ENCODE results near the gene GYG1.

GYG1 gene

DNA sequence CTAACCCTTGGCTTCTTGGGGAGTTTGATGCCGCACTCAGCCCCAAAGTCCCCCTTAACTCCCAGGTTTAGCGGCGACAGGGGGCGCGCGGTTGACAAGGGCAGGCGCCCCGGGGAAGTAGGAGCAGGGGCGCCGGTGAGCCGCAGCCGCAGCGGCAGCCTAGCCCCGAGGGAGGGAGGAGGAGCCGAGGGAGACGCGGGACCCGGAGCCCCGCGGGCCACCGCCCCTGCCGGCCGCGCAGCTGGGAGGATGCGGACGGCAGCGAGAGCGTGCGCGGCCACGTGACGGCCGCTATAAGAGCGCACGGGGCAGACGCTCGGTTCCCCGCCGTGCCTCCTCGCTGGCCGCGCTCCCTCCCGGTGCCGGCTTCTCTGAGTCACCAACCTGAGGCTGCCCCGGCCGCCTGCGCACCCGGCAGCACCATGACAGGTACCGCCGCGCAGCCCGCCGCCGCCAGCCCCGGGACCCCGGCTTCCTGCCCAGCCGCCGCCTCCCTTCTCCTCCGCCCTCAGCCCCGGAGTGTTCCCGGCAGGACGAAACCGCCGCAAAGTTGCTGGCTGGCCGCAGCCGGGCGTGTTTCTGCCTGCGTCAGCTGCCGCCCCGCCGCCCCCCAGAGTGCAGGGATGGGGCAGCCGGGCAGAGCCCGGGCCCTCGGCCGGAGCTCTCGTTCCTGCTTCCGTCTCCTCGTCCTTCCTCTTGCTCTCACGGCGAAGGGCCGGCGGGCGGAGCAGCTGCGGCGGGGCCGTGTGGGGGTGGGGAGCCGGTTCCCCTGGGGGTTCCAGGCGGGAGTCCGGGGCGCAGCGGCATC is at the start of gene GYG1:
Gene GYG1, plus strand, starts transcription at position 322 of the 808 bp plus-strand sequence. Its CDS starts 101 bp downstream, at position 423.
- peak; percentile 87 for ATAC-seq (replicated peaks; ENCODE audit: extremely low read depth, poor library complexity, severe bottlenecking)
- DNase-seq (ENCODE audit: low spot score in 2 of 2): peak; percentile 69 to 71
- Mint-ChIP-seq H3K4me1 (peaks cover 29% of the 10 kb centered on the region), H3K27me3 (no peaks in the 10 kb centered on the region), H3K36me3 (ENCODE audit: insufficient read depth) (peaks cover 21% of the 10 kb centered on the region), H3K4me3 (peak within 1 kb of the TSS; percentile 91), H3K27ac (ENCODE audit: low read depth) (peak within 1 kb of the TSS; percentile 93), H3K9me3 (no peaks in the 10 kb centered on the region)

DNA sequence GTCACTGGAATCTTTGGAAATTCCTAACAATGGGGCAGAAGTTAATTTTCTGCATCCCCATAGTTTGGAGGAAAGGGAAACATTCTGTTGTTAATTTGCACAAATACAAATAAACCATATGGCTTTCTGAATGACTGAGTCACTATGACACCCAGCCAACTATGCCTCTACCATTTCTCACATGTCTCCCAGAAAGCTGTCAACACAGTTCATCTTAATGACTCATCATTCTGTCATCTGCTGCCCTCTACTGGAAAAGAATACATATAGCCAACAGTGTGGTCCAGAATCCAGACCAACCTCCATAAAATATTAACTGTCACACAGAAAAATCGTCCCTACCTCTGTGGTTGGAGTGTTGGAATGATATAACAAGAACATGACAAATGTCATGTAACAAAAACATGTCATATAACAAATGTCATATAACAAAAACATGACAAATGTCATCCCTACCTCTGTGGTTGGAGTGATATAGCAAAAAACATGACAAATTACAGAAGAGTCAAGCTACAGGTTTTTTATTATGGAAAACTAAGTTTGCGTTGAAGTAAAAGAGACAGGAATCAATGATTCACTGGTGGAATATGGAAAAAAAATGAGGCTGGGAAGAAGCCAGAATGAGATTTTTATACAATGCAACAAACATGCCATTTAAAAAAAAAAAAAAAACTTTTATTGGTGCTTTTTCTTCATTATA is 47.7 kb upstream of the GYG1 start:
- ATAC-seq (replicated peaks; ENCODE audit: extremely low read depth, poor library complexity, severe bottlenecking) (peak; percentile 86), DNase-seq (ENCODE audit: low spot score in 2 of 2) (no peak)
- Mint-ChIP-seq H3K9me3 (no peaks in the 10 kb centered on the region), H3K27ac (ENCODE audit: low read depth) (no peak overlapping the region), H3K27me3 (peaks cover 10% of the 10 kb centered on the region), H3K4me1 (no peaks in the 10 kb centered on the region), H3K4me3 (no peak overlapping the region), H3K36me3 (ENCODE audit: insufficient read depth) (no peaks in the 10 kb centered on the region)

DNA sequence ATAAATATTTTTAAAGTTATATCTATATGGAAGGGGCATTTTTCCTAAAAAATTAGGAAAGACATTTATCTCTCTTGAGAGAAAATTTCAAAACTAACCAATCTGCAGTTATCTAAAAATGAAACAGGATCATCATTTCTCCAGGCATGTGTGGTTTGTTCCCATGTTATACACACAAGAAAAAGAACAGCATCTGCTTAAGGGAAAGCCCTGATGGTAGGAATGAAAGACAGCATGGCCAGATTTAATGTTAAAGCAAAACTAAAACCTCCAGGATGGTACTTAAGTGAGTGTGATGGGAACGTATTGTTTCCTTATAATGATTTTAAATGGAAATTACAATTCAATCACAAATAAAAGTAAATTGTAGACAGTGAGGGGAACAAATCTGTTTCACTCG is 46.2 kb upstream of the GYG1 start:
- H3K27ac Mint-ChIP-seq (ENCODE audit: low read depth): no peak overlapping the region
- H3K4me1 Mint-ChIP-seq: no peaks in the 10 kb centered on the region
- ATAC-seq (replicated peaks; ENCODE audit: extremely low read depth, poor library complexity, severe bottlenecking): no peak
- no peak overlapping the region for H3K4me3 Mint-ChIP-seq
- H3K36me3 Mint-ChIP-seq (ENCODE audit: insufficient read depth): no peaks in the 10 kb centered on the region
- no peaks in the 10 kb centered on the region for H3K9me3 Mint-ChIP-seq
- H3K27me3 Mint-ChIP-seq: peaks cover 2% of the 10 kb centered on the region
- DNase-seq (ENCODE audit: low spot score in 2 of 2): no peak

DNA sequence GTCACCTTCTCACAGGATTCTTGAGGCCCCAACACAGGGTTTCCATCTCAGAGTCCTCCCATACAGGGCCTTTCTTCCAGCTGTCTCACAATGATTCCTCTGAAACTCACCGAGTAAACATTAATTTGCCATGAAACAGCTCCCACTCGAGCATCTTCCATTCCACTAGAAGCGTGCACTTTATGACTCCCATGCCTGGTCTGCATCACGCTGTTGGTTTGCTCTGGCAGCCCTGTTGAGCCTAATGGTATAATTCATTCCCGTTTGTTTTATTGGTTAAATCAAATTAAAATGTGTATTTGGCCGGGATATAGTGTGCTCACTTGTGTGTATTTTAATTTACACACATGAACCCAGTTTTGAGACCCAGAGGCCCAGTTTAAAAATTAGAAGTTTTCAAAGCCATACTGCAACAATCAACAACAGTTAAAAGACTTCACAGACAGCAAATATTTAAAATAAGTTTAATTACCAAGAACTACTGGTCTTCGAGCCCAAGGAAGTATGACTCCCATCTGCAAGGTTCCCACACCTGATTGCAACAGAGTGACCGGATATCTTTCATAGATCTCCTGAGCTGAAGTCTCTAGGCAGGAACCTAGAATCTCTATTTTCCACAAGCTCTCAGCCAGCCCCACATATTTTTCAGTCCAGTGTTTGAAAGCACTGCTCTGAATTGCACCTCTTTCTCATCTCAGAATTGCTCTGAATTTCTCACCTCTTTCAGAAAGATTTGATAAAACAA is 42.3 kb upstream of the GYG1 start:
- DNase-seq (ENCODE audit: low spot score in 2 of 2): no peak
- no peaks in the 10 kb centered on the region for H3K27me3 Mint-ChIP-seq
- no peaks in the 10 kb centered on the region for H3K9me3 Mint-ChIP-seq
- H3K27ac Mint-ChIP-seq (ENCODE audit: low read depth): peak overlapping the region; percentile 16
- H3K36me3 Mint-ChIP-seq (ENCODE audit: insufficient read depth): no peaks in the 10 kb centered on the region
- no peak for ATAC-seq (replicated peaks; ENCODE audit: extremely low read depth, poor library complexity, severe bottlenecking)
- no peaks in the 10 kb centered on the region for H3K4me1 Mint-ChIP-seq
- H3K4me3 Mint-ChIP-seq: no peak overlapping the region

DNA sequence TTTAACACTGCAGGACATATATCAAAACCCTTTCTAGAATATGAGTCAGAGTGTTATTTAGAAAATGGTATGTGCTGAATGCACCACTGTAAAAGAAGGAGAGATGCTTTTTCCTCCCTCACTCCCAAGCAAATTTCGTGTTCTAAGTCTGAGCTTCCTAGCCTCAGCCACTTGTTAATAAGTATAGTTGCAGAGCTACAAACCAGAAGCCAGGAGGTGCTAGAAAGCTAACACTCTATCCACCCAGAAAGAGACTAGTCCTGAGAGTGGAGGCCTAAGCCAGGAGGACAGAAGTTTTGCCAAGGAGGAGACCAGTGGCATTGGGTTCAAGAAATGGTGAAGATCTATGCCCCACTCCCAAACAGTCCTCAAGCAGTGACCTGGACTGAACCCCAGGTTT is 40.5 kb upstream of the GYG1 start:
- no peaks in the 10 kb centered on the region for H3K36me3 Mint-ChIP-seq (ENCODE audit: insufficient read depth)
- no peak overlapping the region for H3K27ac Mint-ChIP-seq (ENCODE audit: low read depth)
- no peaks in the 10 kb centered on the region for H3K4me1 Mint-ChIP-seq
- no peak for DNase-seq (ENCODE audit: low spot score in 2 of 2)
- no peaks in the 10 kb centered on the region for H3K27me3 Mint-ChIP-seq
- ATAC-seq (replicated peaks; ENCODE audit: extremely low read depth, poor library complexity, severe bottlenecking): no peak
- no peak overlapping the region for H3K4me3 Mint-ChIP-seq
- no peaks in the 10 kb centered on the region for H3K9me3 Mint-ChIP-seq

DNA sequence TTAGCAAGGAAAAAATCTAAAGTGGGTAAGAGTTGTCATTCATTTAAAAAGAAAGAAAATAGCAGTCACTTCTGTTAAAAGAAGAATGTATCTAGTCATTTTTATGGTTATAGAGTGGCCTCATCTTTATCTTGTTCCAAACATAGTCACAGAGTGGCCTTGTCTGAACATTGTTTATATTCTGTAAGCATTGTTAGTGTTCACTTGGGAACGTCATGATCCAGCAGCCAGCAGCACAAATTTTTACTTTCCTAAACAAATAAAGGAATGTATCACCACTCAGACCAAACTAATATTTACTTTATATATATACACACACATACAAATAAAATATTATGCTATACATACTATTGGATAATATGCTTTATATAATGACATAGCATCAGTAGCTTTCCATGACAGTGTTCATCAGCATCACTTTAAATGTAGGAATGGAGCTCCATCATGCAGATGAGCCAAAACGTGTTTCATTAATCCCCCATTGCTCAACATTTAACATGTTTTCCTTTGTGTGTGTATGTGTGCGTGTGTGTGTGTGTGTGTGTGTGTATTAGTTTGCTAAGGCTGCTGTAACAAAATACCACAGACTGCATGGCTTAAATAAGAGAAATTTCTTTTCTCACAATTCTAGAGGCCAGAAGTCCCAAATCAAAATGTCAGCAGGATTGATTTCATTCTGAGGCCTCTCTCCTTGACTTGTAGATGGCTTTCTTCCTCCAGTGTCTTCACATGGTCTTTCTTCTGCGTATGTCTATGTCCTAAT is 39.6 kb upstream of the GYG1 start:
- Mint-ChIP-seq H3K4me1 (no peaks in the 10 kb centered on the region), H3K27ac (ENCODE audit: low read depth) (no peak overlapping the region), H3K27me3 (no peaks in the 10 kb centered on the region), H3K4me3 (no peak overlapping the region), H3K36me3 (ENCODE audit: insufficient read depth) (no peaks in the 10 kb centered on the region), H3K9me3 (no peaks in the 10 kb centered on the region)
- ATAC-seq (replicated peaks; ENCODE audit: extremely low read depth, poor library complexity, severe bottlenecking): no peak
- DNase-seq (ENCODE audit: low spot score in 2 of 2): no peak

DNA sequence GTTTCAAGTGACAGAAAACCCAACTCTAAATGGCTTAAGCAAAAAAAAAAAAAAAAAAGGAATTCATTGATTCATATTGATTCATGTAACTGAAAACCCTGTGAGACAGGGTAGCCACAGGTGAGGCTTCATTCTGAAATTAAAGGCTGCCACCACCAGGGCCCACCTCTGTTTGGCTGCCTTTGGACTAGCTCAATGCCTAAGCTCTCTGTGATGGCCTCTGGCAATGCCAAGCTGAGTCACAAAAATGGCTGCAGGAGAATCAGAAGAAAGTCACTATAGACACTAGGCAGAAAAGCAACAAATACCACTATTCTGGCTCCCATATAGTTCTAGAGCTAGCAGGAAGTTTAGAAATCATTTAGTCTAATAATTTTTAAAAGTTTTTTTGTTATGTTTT is 38.2 kb upstream of the GYG1 start:
- Mint-ChIP-seq H3K9me3 (no peaks in the 10 kb centered on the region), H3K4me3 (no peak overlapping the region), H3K36me3 (ENCODE audit: insufficient read depth) (no peaks in the 10 kb centered on the region), H3K27me3 (no peaks in the 10 kb centered on the region), H3K27ac (ENCODE audit: low read depth) (no peak overlapping the region), H3K4me1 (no peaks in the 10 kb centered on the region)
- ATAC-seq (replicated peaks; ENCODE audit: extremely low read depth, poor library complexity, severe bottlenecking) (no peak), DNase-seq (ENCODE audit: low spot score in 2 of 2) (no peak)

DNA sequence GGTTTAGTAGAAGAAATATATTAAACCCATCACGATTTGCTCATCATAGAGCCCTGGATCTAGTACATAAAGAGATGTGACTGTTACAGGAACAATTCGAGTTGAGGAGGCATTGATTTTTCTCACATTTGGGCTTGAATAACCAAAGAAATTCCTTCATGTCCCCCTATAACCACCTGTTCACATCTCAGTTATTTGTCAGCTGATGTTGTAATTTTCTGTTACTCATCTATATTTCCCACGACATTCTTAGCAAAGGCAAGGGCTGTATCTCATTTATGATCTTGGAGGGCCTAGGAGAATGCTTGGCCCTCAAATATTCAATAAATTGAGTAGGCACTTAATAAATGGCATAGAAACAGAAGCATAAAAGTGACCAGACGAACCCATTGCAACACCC is 36.4 kb upstream of the GYG1 start:
- no peaks in the 10 kb centered on the region for H3K36me3 Mint-ChIP-seq (ENCODE audit: insufficient read depth)
- ATAC-seq (replicated peaks; ENCODE audit: extremely low read depth, poor library complexity, severe bottlenecking) (no peak), DNase-seq (ENCODE audit: low spot score in 2 of 2) (no peak)
- H3K4me1 Mint-ChIP-seq: no peaks in the 10 kb centered on the region
- no peaks in the 10 kb centered on the region for H3K27me3 Mint-ChIP-seq
- H3K9me3 Mint-ChIP-seq: no peaks in the 10 kb centered on the region
- H3K27ac Mint-ChIP-seq (ENCODE audit: low read depth): no peak overlapping the region
- no peak overlapping the region for H3K4me3 Mint-ChIP-seq

DNA sequence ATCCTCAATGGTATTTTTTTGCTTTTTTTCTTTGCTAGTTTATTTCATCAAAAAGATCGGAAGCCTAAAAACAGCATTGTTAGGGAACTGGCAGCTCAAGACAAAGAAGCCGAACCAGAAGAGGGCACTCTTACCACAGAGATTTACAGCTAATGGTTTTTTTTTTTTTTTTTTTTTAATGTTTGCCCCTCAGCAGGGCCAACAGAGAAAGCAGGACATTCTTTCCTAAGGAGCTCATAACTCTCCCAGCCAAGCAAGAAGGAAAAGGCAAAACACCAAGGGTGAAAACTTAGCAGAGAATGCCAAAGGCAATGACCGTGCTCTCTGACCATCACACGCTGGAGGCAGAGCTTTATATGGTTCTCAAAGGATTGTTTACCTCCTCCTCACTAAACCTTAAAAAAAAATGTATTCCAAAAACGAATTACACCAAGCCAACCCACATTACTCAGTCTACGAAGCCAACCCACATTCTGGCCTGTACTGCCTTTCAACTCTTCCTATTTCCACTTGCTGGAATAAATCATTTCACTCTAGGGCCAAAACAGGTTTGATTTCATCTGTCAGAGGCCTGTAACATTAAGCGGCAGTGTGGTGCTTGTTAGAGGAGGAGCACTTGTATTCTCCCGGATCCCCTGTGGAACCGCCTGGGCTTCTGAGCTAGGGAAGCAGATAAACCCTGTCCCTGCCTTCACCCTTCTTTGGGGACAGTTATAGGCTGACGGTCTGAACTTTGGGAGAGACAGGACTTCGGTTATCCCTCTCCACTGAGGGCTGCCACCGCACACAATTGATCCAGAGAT is 35.6 kb upstream of the GYG1 start:
- no peak overlapping the region for H3K27ac Mint-ChIP-seq (ENCODE audit: low read depth)
- DNase-seq (ENCODE audit: low spot score in 2 of 2) (no peak), ATAC-seq (replicated peaks; ENCODE audit: extremely low read depth, poor library complexity, severe bottlenecking) (peak; percentile 60)
- no peaks in the 10 kb centered on the region for H3K36me3 Mint-ChIP-seq (ENCODE audit: insufficient read depth)
- H3K27me3 Mint-ChIP-seq: no peaks in the 10 kb centered on the region
- no peaks in the 10 kb centered on the region for H3K9me3 Mint-ChIP-seq
- H3K4me3 Mint-ChIP-seq: no peak overlapping the region
- H3K4me1 Mint-ChIP-seq: no peaks in the 10 kb centered on the region

DNA sequence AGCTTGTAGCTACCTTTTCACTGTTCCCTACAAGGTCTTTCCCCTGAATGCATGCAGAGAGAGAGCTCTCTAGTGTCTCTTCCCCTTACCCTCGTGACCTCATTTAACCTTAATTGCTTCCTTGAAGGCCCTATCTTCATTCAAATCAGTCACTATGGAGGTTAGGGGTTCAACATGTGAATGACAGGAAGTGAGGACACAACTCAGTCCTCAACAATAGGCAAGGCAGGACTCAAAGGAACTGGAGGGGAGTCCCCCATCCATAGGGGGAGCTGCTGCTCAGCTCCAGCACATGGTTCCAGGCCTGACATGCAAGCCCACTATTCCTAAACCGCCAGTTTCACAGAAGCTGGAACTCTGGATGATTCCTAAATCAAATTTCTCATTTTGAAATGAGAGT is 33.8 kb upstream of the GYG1 start:
- H3K27me3 Mint-ChIP-seq: peaks cover 9% of the 10 kb centered on the region
- no peaks in the 10 kb centered on the region for H3K36me3 Mint-ChIP-seq (ENCODE audit: insufficient read depth)
- no peak overlapping the region for H3K4me3 Mint-ChIP-seq
- ATAC-seq (replicated peaks; ENCODE audit: extremely low read depth, poor library complexity, severe bottlenecking): no peak
- no peaks in the 10 kb centered on the region for H3K9me3 Mint-ChIP-seq
- no peak for DNase-seq (ENCODE audit: low spot score in 2 of 2)
- no peaks in the 10 kb centered on the region for H3K4me1 Mint-ChIP-seq
- peak overlapping the region; percentile 15 for H3K27ac Mint-ChIP-seq (ENCODE audit: low read depth)

DNA sequence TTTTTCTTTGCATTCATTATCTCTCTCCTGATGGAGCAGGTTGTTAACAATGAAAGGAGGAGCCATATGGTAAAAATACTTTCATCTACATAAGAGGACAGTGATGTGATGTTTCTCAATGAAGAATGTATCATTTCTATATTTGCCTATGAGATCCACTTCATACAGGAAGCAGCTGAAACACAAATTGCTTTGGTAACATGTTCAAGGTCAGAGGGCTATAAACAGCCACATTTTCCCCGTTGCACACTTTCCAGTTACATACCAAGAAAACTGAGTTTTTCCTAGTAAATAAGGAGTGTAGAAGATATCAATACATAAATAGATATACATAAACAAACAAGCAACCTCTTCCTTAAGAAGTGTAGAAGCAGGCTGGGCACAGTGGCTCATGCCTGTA is 32.6 kb upstream of the GYG1 start:
- H3K36me3 Mint-ChIP-seq (ENCODE audit: insufficient read depth): no peaks in the 10 kb centered on the region
- no peaks in the 10 kb centered on the region for H3K4me1 Mint-ChIP-seq
- peaks cover 9% of the 10 kb centered on the region for H3K27me3 Mint-ChIP-seq
- no peak overlapping the region for H3K4me3 Mint-ChIP-seq
- no peak for DNase-seq (ENCODE audit: low spot score in 2 of 2)
- ATAC-seq (replicated peaks; ENCODE audit: extremely low read depth, poor library complexity, severe bottlenecking): no peak
- no peaks in the 10 kb centered on the region for H3K9me3 Mint-ChIP-seq
- no peak overlapping the region for H3K27ac Mint-ChIP-seq (ENCODE audit: low read depth)

DNA sequence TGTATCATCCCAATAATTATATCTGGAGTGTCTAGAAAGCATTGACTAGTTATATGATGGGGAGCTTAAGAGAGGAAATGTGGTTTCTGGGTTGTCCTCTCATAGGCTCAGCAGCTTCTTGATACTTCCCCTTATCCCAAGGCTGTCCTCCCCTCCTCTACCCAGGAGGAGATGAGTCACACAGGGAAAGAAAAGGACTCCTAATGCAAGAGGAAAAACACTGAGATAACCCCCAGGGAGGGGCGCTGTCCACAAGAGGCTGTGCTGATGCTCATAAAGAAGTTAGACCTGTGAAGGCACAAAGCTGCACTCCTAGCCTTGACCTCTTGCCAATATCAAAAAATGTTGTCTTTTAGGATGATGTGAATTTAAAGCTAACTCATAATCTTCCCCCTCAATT is 28.8 kb upstream of the GYG1 start:
- Mint-ChIP-seq H3K36me3 (ENCODE audit: insufficient read depth) (no peaks in the 10 kb centered on the region), H3K27me3 (peaks cover 9% of the 10 kb centered on the region), H3K9me3 (no peaks in the 10 kb centered on the region), H3K27ac (ENCODE audit: low read depth) (no peak overlapping the region), H3K4me3 (no peak overlapping the region), H3K4me1 (no peaks in the 10 kb centered on the region)
- no peak for DNase-seq (ENCODE audit: low spot score in 2 of 2)
- ATAC-seq (replicated peaks; ENCODE audit: extremely low read depth, poor library complexity, severe bottlenecking): no peak
